ENCODE measurements around the gene ADCY5.

- TF ChIP-seq ZNF274 (IDR thresholded peaks at IDR 0.05; ENCODE audit: low read depth, low read length), result no peak
- TF ChIP-seq YY1 (IDR thresholded peaks at IDR 0.05; ENCODE audit: insufficient read depth, insufficient read length), result no peak
- TF ChIP-seq SUZ12 (IDR thresholded peaks at IDR 0.05; ENCODE audit: extremely low read depth, insufficient read depth, insufficient read length), result no peak
Observed at GRCh38 chr3:123349201-123349535, 99.7 kb downstream of the ADCY5 start.

All from NT2/D1 (cell line).